HG02610 (cell line): ENCODE results near the gene KCTD21.
"Not testable (repeated sequence)": the region's sequence is repeated elsewhere in the genome, so short reads cannot be mapped to it uniquely, and the experiment has no call there.

ENCODE experiments used
- ATAC-seq: cut with Tn5 transposase; IDR thresholded peaks from one replicate; pipeline ENCODE4 v1.9.1; 2021; ENCODE audit warnings: mild to moderate bottlenecking, moderate library complexity; ENCODE audit not compliant: unreplicated experiment

KCTD21 gene

GRCh38 chr11:78188286-78189173 lies at the start of gene KCTD21, which contains the start of gene USP35:
TSS of gene KCTD21 (minus strand) at chr11:78188626. CDS start at chr11:78174554, 14,072 bp downstream.
TSS of gene USP35 (plus strand) at chr11:78188919. CDS start at chr11:78196246, 7,327 bp downstream.
- peak; percentile 95 for ATAC-seq

GRCh38 chr11:78237293-78238046 lies 49.0 kb upstream of the KCTD21 start:
- ATAC-seq, result no peak

- ATAC-seq, result no peak
Measured at GRCh38 chr11:78234006-78234405, 45.6 kb upstream of the KCTD21 start.

- not testable (repeated sequence) for ATAC-seq
Measured at GRCh38 chr11:78233046-78233445, 44.6 kb upstream of the KCTD21 start.

- ATAC-seq, result no peak
Measured at GRCh38 chr11:78231962-78232501, 43.6 kb upstream of the KCTD21 start.

- ATAC-seq, result no peak
Measured at GRCh38 chr11:78230161-78230877, 41.9 kb upstream of the KCTD21 start.

GRCh38 chr11:78229106-78229505 lies 40.7 kb upstream of the KCTD21 start:
- no peak for ATAC-seq

GRCh38 chr11:78228467-78228866 lies 40.0 kb upstream of the KCTD21 start:
- ATAC-seq, result peak; percentile 61

- no peak for ATAC-seq
Measured at GRCh38 chr11:78227921-78228320, 39.5 kb upstream of the KCTD21 start.

GRCh38 chr11:78226684-78227680 lies 38.6 kb upstream of the KCTD21 start:
- peak; percentile 32 for ATAC-seq

- ATAC-seq, result no peak
Measured at GRCh38 chr11:78224906-78225420, 36.5 kb upstream of the KCTD21 start.

- no peak for ATAC-seq
Measured at GRCh38 chr11:78224506-78224905, 36.1 kb upstream of the KCTD21 start.

GRCh38 chr11:78223320-78223954 lies 35.0 kb upstream of the KCTD21 start:
- peak; percentile 67 for ATAC-seq

- not testable (repeated sequence) for ATAC-seq
Measured at GRCh38 chr11:78222726-78223125, 34.3 kb upstream of the KCTD21 start.

GRCh38 chr11:78221396-78222315 lies 33.2 kb upstream of the KCTD21 start:
- ATAC-seq, result no peak

- no peak for ATAC-seq
Measured at GRCh38 chr11:78220218-78221157, 32.1 kb upstream of the KCTD21 start.
